NCI-H748 (cell line): Measurements from ENCODE around the gene FCSK.

Experiments used
- DNase-seq: peaks from one replicate; lab custom pipeline; 2025; ENCODE audit not compliant: unreplicated experiment; lab: John Stamatoyannopoulos, UW

FCSK gene

DNA sequence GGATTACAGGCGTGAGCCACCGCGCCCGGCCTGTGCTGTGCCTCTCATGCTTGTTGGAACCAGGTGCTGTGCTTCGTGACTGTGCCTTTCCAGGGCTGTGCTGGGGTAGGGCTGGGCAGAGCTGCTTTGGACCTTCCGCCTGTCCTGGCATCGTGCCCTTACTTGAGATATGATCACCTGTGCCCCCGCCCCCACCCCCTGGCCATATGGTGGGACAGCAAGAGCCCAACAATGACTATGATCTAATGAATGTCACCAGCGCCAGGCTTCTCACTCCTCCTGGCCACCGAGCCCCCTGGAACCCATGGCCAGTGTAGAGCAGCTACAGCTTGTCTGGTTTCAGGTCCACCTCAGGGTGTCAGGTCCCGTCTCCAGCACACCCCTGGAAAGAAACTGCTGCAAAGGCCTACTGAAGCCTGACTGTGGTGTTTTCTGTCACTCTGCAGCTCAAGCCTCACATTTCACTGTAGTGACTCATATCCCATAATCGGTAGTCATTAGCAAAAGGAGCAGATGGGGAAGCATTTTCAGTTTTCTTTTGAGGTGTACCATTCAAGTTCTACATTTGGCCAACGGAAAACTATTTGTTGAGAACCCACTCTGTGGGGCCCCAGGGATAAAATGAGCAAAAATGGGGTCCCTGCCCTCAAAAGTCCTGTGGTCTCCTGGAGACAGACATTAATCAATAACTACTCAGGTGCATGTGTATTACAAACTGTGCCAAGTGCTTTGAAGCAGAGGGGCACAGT lies 22.1 kb downstream of the FCSK start:
- DNase-seq = no peak

DNA sequence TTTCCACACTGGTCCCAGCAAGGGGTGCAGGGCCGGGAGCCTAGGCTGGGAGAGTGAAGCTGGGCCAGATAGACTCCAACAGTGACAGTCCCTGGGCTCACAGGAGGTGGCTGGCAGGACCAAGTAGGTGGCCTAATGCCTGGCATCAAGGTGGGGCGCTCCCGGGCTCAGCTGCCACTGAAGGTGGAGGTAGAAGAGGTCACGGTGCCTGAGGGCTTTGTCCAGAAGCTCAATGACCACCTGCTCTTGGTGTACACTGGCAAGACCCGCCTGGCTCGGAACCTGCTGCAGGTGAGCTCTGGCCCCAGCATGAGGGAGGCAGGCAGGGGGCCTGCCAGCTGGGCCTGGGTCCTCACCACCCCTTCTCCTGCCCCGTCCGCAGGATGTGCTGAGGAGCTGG lies 23.8 kb downstream of the FCSK start:
- DNase-seq = no peak

DNA sequence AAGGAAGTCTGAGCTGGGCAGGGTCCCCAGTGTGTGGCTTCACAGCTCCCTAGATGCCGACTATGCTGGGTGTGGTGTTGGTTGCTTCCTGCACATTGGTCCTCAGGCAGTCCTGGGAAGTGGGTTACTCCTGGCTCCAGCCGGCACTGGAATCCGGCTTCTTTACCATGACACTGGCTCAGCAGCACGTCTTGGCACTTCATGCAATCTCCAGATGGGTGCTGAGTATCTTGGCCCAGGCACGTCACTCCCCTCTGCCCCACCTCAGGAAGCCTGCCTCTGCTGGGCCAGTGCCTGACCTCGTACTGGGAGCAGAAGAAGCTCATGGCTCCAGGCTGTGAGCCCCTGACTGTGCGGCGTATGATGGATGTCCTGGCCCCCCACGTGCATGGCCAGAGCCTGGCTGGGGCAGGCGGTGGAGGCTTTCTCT lies 24.5 kb downstream of the FCSK start:
- DNase-seq = no peak

DNA sequence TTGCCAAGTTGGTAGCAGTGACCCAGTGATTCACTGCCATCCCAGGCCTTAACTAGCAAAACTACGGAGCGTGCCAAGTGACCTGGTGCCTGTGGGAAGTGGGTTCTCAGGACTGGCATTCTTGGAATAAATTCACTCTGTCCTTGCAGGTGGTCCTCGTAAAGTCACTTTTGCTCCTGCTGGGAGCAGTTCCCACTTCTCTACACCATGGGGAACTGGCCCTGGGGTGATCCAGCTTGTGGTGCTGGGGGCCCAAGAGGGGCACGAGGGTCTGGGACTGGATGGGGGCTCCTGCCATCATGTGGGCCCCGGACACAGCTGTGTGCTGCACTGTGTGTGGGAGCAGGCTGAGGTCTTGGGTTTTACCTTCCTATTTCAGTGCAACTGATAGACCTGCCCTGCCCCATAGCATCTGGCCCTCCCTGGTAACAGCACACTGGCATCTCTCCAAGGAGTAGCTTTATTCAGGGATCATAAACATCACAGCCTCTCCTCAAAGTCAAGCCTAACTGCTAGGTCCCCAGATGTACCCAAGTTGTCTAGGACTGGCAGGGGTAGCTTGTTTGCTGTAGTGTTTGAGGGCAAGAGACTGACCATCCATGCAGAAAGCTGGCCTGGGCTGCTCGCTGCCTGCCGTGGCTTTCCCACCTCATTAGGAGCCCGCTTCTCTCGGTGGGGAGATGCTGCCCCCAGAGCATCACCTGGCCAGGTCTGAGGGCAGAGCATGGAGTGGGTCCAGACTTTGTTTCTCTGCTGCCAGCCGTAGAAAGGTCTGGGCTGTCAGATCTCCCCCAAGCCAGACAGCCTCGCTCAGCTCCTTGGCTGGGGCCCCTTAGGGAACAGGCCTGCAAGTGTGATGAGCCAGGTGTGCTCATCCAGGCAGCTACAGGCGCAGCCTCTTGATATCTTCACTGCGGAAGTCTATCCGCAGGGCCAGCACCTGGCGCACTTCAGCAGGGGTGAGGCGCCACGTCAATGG lies 26.0 kb downstream of the FCSK start:
- no peak for DNase-seq

DNA sequence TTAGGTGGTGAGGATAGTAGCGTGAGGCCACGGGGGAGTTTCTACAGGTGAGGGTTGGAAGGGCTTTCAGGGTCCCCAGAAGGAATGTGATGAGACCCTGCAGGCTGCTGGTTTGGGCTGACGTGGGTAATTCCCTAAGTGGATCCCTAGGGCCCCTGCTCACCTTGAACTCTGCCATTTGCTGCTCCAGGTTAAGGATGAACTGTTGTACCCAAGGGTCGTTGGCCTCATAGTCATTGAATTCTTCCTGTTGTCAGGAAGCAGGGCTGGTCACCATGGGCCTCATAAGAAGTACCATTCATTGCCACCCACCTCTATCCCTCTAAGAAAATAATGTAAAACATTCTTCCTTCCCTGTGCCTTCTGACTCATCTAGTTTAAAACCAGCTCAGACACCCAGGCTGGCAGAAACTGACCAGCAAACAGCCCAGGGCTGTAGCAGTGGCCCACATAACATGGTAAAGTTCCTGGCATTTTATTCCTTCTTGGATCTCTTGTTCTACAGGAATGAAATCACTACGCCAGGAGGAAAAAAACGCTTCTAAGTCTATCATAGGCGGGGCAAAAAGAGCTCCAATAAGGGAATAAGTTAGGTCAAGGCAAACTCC lies 27.6 kb downstream of the FCSK start:
- no peak for DNase-seq

DNA sequence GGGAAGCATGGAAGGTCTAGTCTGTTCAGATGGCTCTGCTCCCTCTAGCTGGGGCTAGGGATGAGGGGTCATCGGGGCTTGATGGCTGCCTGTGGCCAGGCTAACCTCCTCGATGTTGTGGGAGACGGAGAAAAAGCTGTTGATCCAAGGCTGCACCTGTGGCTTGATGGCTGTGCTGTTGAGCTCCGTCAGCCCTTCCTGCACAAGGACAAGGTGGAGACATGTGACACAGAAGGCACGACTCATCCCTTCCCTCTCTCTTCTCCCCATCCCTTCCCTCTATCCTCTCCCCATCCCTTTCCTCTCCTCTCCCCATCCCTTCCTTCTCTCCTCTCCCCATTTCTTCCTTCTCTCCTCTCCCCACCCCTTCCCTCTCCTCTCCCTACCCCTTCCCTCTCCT lies 28.2 kb downstream of the FCSK start:
- DNase-seq = no peak

DNA sequence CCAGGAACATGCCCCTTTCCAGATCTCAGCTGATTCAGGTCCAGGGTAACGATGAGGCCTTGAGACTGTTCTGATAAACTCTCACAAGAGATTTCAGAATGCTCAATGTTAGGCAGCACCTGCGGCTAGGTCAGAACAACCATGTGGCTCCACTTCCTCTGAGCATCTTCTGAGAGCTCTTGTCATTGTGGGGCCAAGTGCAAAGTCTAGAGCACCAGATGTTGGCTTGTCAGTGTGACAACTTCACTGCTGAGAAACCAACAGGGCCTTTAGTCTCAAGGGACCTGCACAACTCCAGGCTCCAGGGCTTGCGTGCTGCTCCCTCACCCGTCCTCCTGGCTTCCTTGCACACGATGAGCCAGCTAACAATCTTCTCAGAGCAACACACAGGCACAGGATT lies 29.0 kb downstream of the FCSK start:
- no peak for DNase-seq

DNA sequence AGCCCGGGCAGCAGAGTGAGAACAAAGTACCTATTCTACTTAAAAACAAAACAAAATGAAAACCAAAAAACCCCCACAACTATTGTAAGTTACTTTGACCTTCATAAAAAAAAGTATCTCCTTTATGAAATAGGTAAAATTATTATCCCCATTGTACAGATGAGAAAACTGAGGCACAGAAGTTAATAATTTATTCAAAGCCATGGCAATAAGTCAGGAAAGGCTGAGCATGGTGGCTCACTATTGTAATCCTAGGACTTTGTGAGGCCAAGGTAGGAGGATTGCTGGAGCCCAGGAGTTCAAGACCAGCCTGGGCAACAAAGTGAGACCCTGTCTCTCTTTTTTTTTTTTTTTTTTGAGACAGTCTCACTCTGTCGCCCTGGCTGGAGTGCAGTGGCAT lies 30.5 kb downstream of the FCSK start:
- no peak for DNase-seq

DNA sequence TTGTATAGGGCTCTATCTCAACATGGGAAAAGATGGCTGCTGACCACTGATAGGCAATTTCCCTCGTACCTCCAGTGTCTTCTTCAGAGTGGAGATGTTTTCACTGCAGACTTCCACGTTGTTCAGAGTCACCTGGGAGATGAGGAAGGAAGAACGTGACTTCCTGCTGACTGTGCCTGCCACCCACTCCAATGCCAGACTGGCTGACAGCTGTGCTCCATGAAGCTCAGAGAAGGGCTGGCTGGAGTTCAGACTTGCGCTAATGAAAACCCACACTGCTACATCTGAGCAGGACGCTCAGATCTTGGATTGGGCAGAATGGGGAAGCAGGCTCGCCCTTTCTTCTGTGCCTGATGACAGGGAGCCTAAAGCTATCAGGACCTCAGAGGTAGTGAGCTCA lies 35.9 kb downstream of the FCSK start:
- no peak for DNase-seq

DNA sequence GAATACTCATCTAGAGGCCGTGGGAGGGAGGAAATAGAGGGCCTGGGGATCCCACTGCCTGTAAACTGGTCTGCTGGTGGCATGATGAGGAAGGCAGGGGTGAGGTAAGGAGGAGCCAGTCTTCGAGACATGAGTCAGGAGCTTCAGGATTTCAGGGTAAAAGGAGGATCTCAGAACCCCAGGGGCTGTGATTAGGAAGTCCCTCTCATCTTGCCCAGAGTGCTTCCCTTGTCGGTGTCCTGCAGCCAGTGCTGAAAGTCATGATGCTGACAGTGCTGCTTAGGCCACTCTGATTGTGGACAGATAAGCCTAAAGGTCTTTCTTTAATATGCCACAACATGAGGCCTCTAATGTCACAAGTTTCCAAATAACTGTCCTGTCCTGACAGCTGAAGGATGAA lies 39.4 kb downstream of the FCSK start:
- DNase-seq = no peak

DNA sequence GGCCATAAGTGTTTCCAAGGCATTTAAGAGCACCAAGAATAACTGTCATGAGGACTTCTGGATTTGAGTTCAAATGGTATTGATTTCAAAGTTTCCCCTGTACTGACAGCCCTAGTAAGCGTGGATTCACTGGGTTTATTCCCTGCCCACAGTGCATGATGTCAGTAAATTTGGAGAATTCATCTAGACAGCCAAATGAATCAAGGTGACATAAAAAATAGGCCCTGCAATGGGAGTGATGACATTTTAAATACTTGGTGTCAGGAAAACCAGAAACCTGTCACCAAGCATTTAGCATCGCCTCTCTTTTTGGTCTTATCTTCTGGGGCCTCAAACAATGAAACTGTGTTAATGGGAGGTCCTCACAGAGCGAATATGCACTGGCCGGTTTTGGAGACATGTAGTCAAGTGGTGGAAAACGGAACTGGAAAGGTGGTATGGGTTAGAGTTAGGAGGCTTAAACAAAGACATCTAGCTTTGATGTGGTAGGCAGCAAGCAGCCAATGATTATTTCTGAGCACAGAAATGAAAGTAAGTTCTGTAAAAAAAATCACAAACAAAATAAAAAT lies 39.9 kb downstream of the FCSK start:
- DNase-seq = no peak

DNA sequence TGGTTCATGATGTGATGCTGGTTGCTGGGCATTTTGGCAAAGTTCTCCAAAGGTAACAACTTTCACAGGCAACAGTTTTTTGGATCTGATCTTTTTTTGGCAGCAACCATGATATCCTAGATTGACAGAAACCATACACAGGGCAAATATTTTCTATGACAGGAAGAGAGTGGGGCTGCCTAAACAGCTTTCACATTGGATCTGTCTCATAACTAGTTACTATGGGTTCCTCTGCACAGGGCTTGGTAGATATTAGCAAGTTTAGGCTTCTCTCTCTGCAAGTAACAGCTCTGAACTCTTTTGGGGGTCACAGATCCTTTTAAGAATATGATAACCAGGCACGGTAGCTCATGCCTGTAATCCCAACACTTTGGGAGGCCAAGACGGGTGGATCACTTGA lies 40.4 kb downstream of the FCSK start:
- no peak for DNase-seq

DNA sequence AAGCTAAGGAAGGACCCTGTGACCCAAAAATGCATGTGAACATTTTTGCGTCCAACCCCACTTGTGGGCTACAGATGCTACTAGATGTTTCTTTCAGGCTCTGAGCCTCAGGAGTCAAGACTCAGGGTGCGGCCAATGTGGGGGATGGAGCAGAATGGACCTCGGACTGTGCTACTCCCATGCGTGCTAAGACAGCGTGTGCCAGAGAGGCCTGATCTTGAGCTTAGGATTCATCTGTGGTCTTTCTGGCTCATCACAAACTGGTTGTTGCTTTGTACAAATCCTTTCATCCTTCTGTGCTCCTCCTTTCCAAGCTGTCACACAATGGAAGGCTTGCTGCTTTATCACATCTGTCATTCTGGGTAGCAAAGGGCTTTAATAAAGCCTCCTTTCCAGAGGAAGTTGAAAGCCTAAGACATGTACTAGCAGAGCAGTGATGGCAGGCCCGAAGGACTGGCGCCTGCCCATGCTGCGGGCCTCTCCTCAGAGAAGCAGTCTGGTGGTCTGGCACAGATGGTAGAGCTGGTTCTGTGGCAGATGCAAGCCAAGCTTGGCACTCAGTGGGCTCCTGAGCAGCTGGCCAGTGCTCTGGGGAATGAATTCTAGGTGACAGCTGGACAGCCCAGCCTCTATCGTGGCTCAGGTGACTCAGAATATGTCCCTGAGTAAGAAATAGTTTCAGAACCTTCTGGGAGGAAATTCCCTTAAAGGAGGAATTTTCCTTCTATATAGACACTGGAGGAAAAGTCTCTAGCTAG lies 41.2 kb downstream of the FCSK start:
- no peak for DNase-seq

DNA sequence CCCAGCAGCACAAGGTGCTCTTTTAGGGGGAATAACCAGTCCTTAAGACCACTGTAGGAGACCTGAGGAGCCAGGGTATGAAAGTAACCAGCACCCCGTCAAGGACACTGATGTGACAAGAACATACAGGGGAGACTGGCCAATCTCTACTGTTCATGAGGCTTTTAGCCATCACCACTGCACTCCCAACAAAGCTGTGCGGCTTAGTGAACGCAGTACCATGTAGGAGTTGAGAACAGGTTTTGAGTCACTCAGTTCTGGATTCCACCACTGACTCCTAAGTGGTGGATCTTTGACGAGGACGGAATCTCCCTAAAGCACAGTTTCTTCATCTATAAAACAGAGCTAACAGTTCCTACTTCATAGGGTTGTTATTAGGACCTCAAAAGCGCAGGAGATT lies 42.1 kb downstream of the FCSK start:
- no peak for DNase-seq

DNA sequence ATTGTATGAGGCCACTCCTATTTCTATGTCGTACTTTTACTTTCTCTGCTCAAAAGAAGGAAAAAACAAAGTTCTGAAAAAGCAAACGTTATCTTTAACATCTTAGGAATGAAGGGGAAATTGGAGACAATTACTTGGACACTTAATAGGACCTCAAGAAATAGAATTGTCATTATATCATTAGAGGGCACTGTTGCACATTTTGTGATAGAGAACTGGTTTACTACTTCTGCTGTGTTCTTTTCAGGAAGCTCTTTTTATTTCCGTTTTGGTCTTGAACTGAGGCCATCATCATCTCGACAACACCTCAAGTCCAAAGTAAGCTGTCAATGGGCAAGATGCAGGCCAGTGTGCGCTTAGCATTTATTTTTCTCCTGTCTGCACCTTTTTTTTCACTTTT lies 54.4 kb downstream of the FCSK start:
- no peak for DNase-seq

DNA sequence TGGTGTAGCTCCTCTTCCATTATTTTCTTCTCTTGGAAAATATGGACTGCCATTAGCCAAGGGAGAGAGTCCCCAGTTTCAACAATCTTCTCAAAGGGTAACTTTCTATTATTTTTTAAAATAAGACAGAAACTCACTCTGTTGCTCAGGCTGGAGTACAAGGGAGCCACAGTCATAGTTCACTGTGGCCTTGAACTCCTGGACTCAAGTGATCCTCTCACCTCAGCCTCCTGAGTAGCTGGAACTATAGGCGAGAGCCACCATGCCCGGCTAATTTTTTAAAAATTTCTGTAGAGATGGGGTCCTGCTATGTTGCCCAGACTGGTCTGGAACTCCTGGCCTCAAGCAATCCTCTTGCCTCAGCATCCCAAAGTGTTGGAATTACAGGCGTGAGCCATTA lies 55.8 kb downstream of the FCSK start:
- no peak for DNase-seq

DNA sequence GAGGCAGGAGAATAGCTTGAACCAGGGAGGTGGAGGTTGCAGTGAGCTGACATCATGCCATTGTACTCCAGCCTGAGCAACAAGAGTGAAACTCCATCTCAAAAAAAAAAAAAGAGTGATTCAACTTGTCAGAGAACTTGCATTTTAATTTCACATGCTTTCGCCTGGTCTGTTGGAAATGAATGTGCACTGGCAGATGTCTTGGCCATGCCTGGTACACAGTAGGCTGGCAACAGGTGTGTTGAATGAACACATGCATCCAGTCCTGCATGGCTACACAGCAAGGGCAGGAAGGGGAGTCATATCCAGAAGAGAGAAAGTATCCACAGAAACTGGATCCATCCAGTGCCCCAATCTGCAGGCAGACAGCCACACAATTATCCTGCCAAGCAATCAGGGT lies 57.4 kb downstream of the FCSK start:
- DNase-seq = no peak

DNA sequence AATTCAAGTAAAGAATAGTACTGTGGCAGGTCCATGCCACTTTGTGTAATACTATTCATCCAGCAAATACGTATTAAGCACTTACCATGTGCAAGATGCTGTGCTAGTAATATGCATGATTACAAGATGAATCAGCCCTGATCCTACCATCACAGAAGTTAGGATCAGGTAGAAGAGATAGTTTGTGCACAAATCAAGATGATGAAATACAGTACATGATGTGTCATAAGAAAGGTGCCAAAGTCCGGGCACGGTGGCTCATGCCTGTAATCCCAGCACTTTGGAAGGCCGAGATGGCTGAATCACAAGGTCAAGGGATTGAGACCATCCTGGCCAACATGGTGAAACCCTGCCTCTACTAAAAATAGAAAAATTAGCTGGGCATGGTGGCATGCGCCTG lies 58.1 kb downstream of the FCSK start:
- DNase-seq = no peak

DNA sequence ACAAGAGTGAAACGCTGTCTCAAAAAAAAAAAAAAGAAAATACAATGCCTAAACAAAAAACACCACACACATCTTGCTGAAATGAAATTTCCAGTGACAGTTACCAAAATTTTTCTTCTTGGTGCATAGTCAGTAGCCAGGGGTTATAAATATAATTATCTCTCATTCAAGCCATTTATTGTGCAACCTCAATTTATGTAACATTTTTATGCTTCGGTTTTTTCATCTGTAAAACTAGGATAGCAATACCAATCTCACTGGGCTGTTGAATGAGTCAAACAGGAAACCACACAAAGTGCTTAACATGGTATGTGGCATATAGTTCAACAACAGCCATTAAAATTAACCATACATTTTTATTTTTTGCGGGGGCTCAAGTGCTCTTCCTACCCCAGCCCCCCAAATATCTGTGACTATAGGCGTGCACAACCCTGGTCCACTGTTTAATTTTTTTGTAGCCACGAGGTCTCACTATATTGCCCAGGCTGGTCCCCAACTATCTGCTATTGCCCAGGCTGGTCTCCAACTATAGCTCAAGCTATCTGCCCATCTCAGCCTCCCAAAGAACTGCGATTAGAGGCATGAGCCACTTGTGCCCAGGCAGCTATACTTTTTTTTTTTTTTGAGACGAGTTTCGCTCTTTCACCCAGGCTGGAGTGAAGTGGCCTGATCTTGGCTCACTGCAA lies 66.4 kb downstream of the FCSK start:
- DNase-seq = no peak
